IMR-90 (cell line): Measurements from ENCODE around the gene ARHGAP21. TPM values are rescaled to one million over a fixed set of nuclear protein-coding genes. Genes with fewer than 3 reads are reported as not detected.

Experiments used
- ATAC-seq: fragments of 200-7000 bp; cut with Tn5 transposase; 2 replicates; pipeline ENCODE4 v1.9.1; 2020; ENCODE audit warnings: low read depth, mild to moderate bottlenecking, moderate library complexity
- BruUV-seq: library from RNA; stranded (reverse); fragments of 400-500 nt; replicated peaks from 2 replicates; lab custom pipeline; 2021; lab: Mats Ljungman, UMichigan
- CTCF ChIA-PET: fragments of 300-600 bp; formaldehyde crosslinking; extraction: SDS; loops from one replicate; lab custom pipeline; 2021; ENCODE audit warnings: antibody characterized with exemption; lab: Yijun Ruan, JAX
- POLR2A ChIA-PET: fragments of 300-600 bp; sonication (Branson Sonifier 250); formaldehyde crosslinking; loops from one replicate; lab custom pipeline; 2022; ENCODE audit warnings: antibody characterized with exemption; ENCODE audit not compliant: unreplicated experiment; lab: Charles Lee
- DNase-seq: peaks from one replicate; pipeline ENCODE4 v3.0.0; 2013
- H2AFZ ChIP-seq: replicated peaks from 2 replicates; pipeline ENCODE3; 2013; ENCODE audit warnings: low read length, mild to moderate bottlenecking; ENCODE audit not compliant: poor library complexity
- H2AK5ac ChIP-seq: 2 replicates; pipeline ENCODE4 v1.6.1; 2013; ENCODE audit warnings: low read depth, low read length, inconsistent platforms
- H2AK9ac ChIP-seq: replicated peaks from 2 replicates; pipeline ENCODE3; 2013; ENCODE audit warnings: mild to moderate bottlenecking, low read depth, low read length, moderate library complexity; ENCODE audit not compliant: poor library complexity
- H2BK120ac ChIP-seq: 2 replicates; pipeline ENCODE4 v1.6.1; 2013; ENCODE audit warnings: low read depth, low read length, inconsistent platforms
- H2BK15ac ChIP-seq: 3 replicates; pipeline ENCODE4 v1.6.1; 2013; ENCODE audit warnings: low read depth, low read length, inconsistent platforms
- H2BK20ac ChIP-seq: 2 replicates; pipeline ENCODE4 v1.6.1; 2013; ENCODE audit warnings: low read depth, mild to moderate bottlenecking, inconsistent platforms, low read length, moderate library complexity
- H2BK5ac ChIP-seq: 2 replicates; pipeline ENCODE4 v1.6.1; 2013; ENCODE audit warnings: mild to moderate bottlenecking, low read depth, low read length, inconsistent platforms; ENCODE audit not compliant: poor library complexity, severe bottlenecking
- H3K14ac ChIP-seq: replicated peaks from 2 replicates; pipeline ENCODE4 v1.6.1; 2013; ENCODE audit warnings: low read depth, low read length, inconsistent platforms
- H3K18ac ChIP-seq: 2 replicates; pipeline ENCODE4 v1.6.1; 2013; ENCODE audit warnings: low read depth, low read length, control low read depth
- H3K23ac ChIP-seq: 2 replicates; pipeline ENCODE4 v1.6.1; 2013; ENCODE audit warnings: low read depth, low read length, inconsistent platforms
- H3K27ac ChIP-seq: 2 replicates; pipeline ENCODE4 v1.5.1; 2013; ENCODE audit warnings: mild to moderate bottlenecking, control low read depth, low read length; ENCODE audit not compliant: insufficient read depth
- H3K27me3 ChIP-seq: 2 replicates; pipeline ENCODE4 v1.6.1; 2013; ENCODE audit warnings: low read length; ENCODE audit not compliant: control insufficient read depth, insufficient read depth
- H3K36me3 ChIP-seq: 2 replicates; pipeline ENCODE4 v1.6.1; 2013; ENCODE audit warnings: low read length, mixed read lengths; ENCODE audit not compliant: control insufficient read depth, insufficient read depth
- H3K4ac ChIP-seq: 2 replicates; pipeline ENCODE4 v1.6.1; 2013; ENCODE audit warnings: low read depth, low read length, inconsistent platforms
- H3K4me1 ChIP-seq: 2 replicates; pipeline ENCODE4 v1.6.1; 2013; ENCODE audit warnings: low read length, mixed read lengths; ENCODE audit not compliant: control insufficient read depth, insufficient read depth
- H3K4me2 ChIP-seq: 2 replicates; pipeline ENCODE4 v1.6.1; 2013; ENCODE audit warnings: low read depth, mild to moderate bottlenecking, control low read depth, low read length, moderate library complexity
- H3K4me3 ChIP-seq: 2 replicates; pipeline ENCODE4 v1.5.1; 2013; ENCODE audit warnings: low read depth, mild to moderate bottlenecking, control low read depth, low read length, moderate library complexity; ENCODE audit not compliant: insufficient read depth
- H3K56ac ChIP-seq: 2 replicates; pipeline ENCODE4 v1.6.1; 2013; ENCODE audit warnings: low read length, inconsistent platforms; ENCODE audit not compliant: insufficient read depth; ENCODE audit errors: extremely low read depth
- H3K79me1 ChIP-seq, 2 experiments: 2 replicates each; pipeline ENCODE4 v1.6.1; 2013; ENCODE audit warnings: low read length in 2 of 2, inconsistent platforms in 1 of 2, low read depth in 1 of 2
- H3K9ac ChIP-seq: 2 replicates; pipeline ENCODE4 v1.6.1; 2013; ENCODE audit warnings: low read depth, low read length, control low read depth
- H3K9me1 ChIP-seq: 2 replicates; pipeline ENCODE4 v1.6.1; 2013; ENCODE audit warnings: low read length, inconsistent platforms; ENCODE audit not compliant: insufficient read depth
- H3K9me3 ChIP-seq: 2 replicates; pipeline ENCODE4 v1.6.1; 2013; ENCODE audit warnings: low read length; ENCODE audit not compliant: control insufficient read depth, insufficient read depth
- H4K20me1 ChIP-seq: 2 replicates; pipeline ENCODE4 v1.6.1; 2013; ENCODE audit warnings: low read length, inconsistent platforms; ENCODE audit not compliant: insufficient read depth
- H4K5ac ChIP-seq: 2 replicates; pipeline ENCODE4 v1.6.1; 2013; ENCODE audit warnings: mild to moderate bottlenecking, low read depth, low read length, control low read depth
- H4K8ac ChIP-seq, 2 experiments: 2 replicates each; pipeline ENCODE4 v1.6.1; 2013; ENCODE audit warnings: low read depth in 2 of 2, low read length in 2 of 2, control low read depth in 1 of 2, inconsistent platforms in 1 of 2
- H4K91ac ChIP-seq: 2 replicates; pipeline ENCODE4 v1.6.1; 2013; ENCODE audit warnings: low read depth, low read length, inconsistent platforms; ENCODE audit not compliant: insufficient read depth
- USF2 ChIP-seq: fragments of 150-350 bp; IDR thresholded peaks from 2 replicates; pipeline ENCODE4 v1.6.1; 2017; ENCODE audit warnings: mild to moderate bottlenecking, antibody characterized with exemption, low read length, low read depth
- WGBS, 2 experiments: methylation state at CpG; one replicate each; pipeline versions ENCODE4 v1.1.5 to v1.1.7; 2013; ENCODE audit warnings: missing lambda C conversion rate in 2 of 2; ENCODE audit not compliant: insufficient read length in 1 of 2; ENCODE audit errors: extremely low coverage in 2 of 2; 5-methylcytosine and 5-hydroxymethylcytosine counted together
- dilution Hi-C: fragments of 300-500 bp; cut with HindIII; formaldehyde crosslinking; loops from one replicate; pipeline ENCODE4 v1.14.3; 2018; ENCODE audit warnings: low sequenced_read_pairs; ENCODE audit not compliant: unreplicated experiment
- in situ Hi-C: fragments of 300-500 bp; cut with MboI; formaldehyde crosslinking; loops from 3 replicates; pipeline ENCODE4 v1.14.3; 2019; ENCODE audit warnings: low sequenced_read_pairs, inconsistent platforms, mixed read lengths
- intact Hi-C: fragments of 100-400 bp; cut with micrococcal nuclease; formaldehyde crosslinking; loops from 2 replicates; pipeline ENCODE4 v1.10.0; 2022
- polyA plus RNA-seq, 3 experiments: library from polyadenylated mRNA; depleted of rRNA; stranded (reverse); fragments of >200 nt; gene quantifications; 2 replicates each; pipeline ENCODE4 v1.2.3, GENCODE V29; 2012; ENCODE audit warnings: low replicate concordance in 1 of 3
- total RNA-seq: library from RNA; depleted of rRNA; stranded (reverse); fragments of >200 nt; gene quantifications from 2 replicates; pipeline ENCODE4 v1.2.3, GENCODE V29; 2012

ARHGAP21 gene
- total and polyA plus RNA-seq, 2 of the 4 experiments (the other 2 are of a cell fraction): 43.3 to 94.3 TPM

- peaks cover 2% of the 10 kb centered on the region; the same call in 1 of the 2 replicates for H3K36me3 ChIP-seq
- H2BK15ac ChIP-seq: no peak overlapping the region
- H3K18ac ChIP-seq: no peak overlapping the region
- H3K4ac ChIP-seq: peak overlapping the region; percentile 29
- H4K8ac ChIP-seq: peak overlapping the region in 1 of 2 experiments; percentile 31; a peak in 1 of 4 replicates
- no peaks in the 10 kb centered on the region for H3K9me3 ChIP-seq
- H3K9me1 ChIP-seq: peaks cover 14% of the 10 kb centered on the region
- H3K27me3 ChIP-seq: no peaks in the 10 kb centered on the region
- no peak overlapping the region for H3K56ac ChIP-seq
- H2BK5ac ChIP-seq: no peak overlapping the region
- H3K79me1 ChIP-seq: peaks cover 3 to 44% of the 10 kb centered on the region in 2 experiments; a peak in 3 of 4 replicates
- no peak overlapping the region for H2BK20ac ChIP-seq
- POLR2A ChIA-PET: no interaction called here
- H2AK9ac ChIP-seq: no peak overlapping the region
- ATAC-seq (no peak), DNase-seq (no peak)
- H2AK5ac ChIP-seq: peak overlapping the region; percentile 47; the same call in 1 of the 2 replicates
- in situ Hi-C loops: loop anchor here (25.0 kb wide), 1 partner anchor 246 kb away; the partner anchor contains the start of gene PRTFDC1
- H3K27ac ChIP-seq: no peak overlapping the region
- intact Hi-C loops: no loop called here
- 83% methylated on average over 2 of the region's 5 CpGs; no CpG with 5 or more reads in 1 of the 2 experiments for WGBS, 2 experiments
- H2BK120ac ChIP-seq: no peak overlapping the region
- no peak overlapping the region for H2AFZ ChIP-seq
- H4K5ac ChIP-seq: no peak overlapping the region
- H4K20me1 ChIP-seq: peaks cover 59% of the 10 kb centered on the region
- H3K4me1 ChIP-seq: peaks cover 17% of the 10 kb centered on the region
- no peak overlapping the region for H4K91ac ChIP-seq
- no peak overlapping the region for H3K4me3 ChIP-seq
- CTCF ChIA-PET: no interaction called here
- peak overlapping the region; percentile 42; the same call in 1 of the 2 replicates for H3K23ac ChIP-seq
- dilution Hi-C loops: no loop called here
- no peak overlapping the region for H3K4me2 ChIP-seq
- H3K9ac ChIP-seq: no peak overlapping the region
- peak overlapping the region; percentile 44; the same call in 1 of the 2 replicates for H3K14ac ChIP-seq
- no TSS peak for BruUV-seq
- TF ChIP-seq USF2: no peak
Observed at GRCh38 chr10:24716295-24716694, 7.4 kb downstream of the ARHGAP21 start.
